ENCODE data around the gene WDR4. TPM values are rescaled to one million over a fixed set of nuclear protein-coding genes. Genes with fewer than 3 reads are reported as not detected.

Gene WDR4
- total and polyA plus RNA-seq, 9 of the 15 experiments (the other 6 are each of a cell fraction or from before 2014, with no cell fraction given) = 5.4 to 95.4 (median 32.1) TPM

GRCh38 chr21:42892931-42893755 lies 13.8 kb upstream of the WDR4 start, which contains the start of gene NDUFV3:
Gene NDUFV3 (plus strand): TSS chr21:42893309. CDS start chr21:42893334, 25 bp downstream.
- CTCF ChIA-PET (ENCODE audit: low intra/inter-chr PET ratio) = no interaction called here
- Histone ChIP-seq H3K27me3 (ENCODE audit: control insufficient read depth in 2 of 2, insufficient read depth in 2 of 2, low read length in 2 of 2) (no peaks in the 10 kb centered on the region), H4K20me1 (replicated peaks; ENCODE audit: control insufficient read depth, insufficient read depth, low read length) (no peaks in the 10 kb centered on the region), H3K27ac (ENCODE audit: extremely low read depth, low read depth, low read length) (peak within 1 kb of the TSS; percentile 75), H3K79me2 (ENCODE audit: control insufficient read depth, insufficient read depth, low read length) (peaks cover 43% of the 10 kb centered on the region), H3K9me3 (replicated peaks; ENCODE audit: control insufficient read depth, insufficient read depth, low read depth, low read length) (no peaks in the 10 kb centered on the region), H3K9ac (ENCODE audit: insufficient read depth in 1 of 2, low read depth in 2 of 2, low read length in 2 of 2) (peak within 1 kb of the TSS; percentile 83 to 100), H3K36me3 (ENCODE audit: control insufficient read depth, insufficient read depth, low read length) (peaks cover 31% of the 10 kb centered on the region), H2AFZ (ENCODE audit: low read depth, low read length) (peak within 1 kb of the TSS; percentile 94), H3K4me3 (peak within 1 kb of the TSS; percentile 88), H3K9me1 (ENCODE audit: control insufficient read depth, insufficient read depth, low read length) (no peaks in the 10 kb centered on the region), H3K4me1 (replicated peaks in 1 of 2; ENCODE audit: control insufficient read depth in 2 of 2, insufficient read depth in 2 of 2, low read length in 2 of 2) (peaks cover 10 to 11% of the 10 kb centered on the region in 2 experiments; a peak in 4 of 5 replicates), H3K4me2 (ENCODE audit: insufficient read depth, low read length) (peak within 1 kb of the TSS; percentile 97)
- 1% methylated on average over 82 of the region's 87 CpGs for WGBS (ENCODE audit: insufficient coverage, low coverage, missing lambda C conversion rate)
- DNase-seq (ENCODE audit: extremely low read depth in 1 of 4, low spot score in 3 of 4) = peak; percentile 99 to 100 (median 100)
- intact Hi-C loops (cut with micrococcal nuclease) (loop anchor here (2.0 kb wide), 1 partner anchor 82 kb away; the partner anchor contains the start of gene PKNOX1), in situ Hi-C loops (cut with MboI) (no loop called here)
- no TSS peak for BruUV-seq (replicated peaks)
- peak; percentile 94 for FAIRE-seq
- POLR2A ChIA-PET = interaction anchor here (0.5 to 4.2 kb wide), 14 partner anchors 9 to 327 kb away, joined by 3 to 22 read pairs (median 4); partner anchors contain the start of gene PKNOX1
- ATAC-seq = peak; percentile 97
- TF ChIP-seq POLR2AphosphoS2 (IDR thresholded peaks at IDR 0.05; ENCODE audit: low read length) (peak; percentile 81; the same call in 1 of the 2 replicates), YY1 (IDR thresholded peaks at IDR 0.05; ENCODE audit: borderline replicate concordance in 1 of 3, control insufficient read depth in 1 of 3, extremely low read depth in 1 of 3, insufficient read depth in 3 of 3, insufficient read length in 1 of 3, insufficient replicate concordance in 2 of 3, low read depth in 1 of 3, low read length in 2 of 3) (peak; percentile 81 to 95 (median 86)), BHLHE40 (IDR thresholded peaks at IDR 0.05; ENCODE audit: low read length) (peak; percentile 27; the same call in 1 of the 2 replicates), ZNF217 (CRISPR knock-in tag; IDR thresholded peaks at IDR 0.05) (no peak), NR2C1 (IDR thresholded peaks at IDR 0.05) (no peak), NR2C1 (tag; IDR thresholded peaks at IDR 0.05) (peak; percentile 45; the same call in 1 of the 2 replicates), ZNF354B (CRISPR knock-in tag; IDR thresholded peaks at IDR 0.05) (no peak), OTX1 (CRISPR knock-in tag; IDR thresholded peaks at IDR 0.05) (no peak), STAT5B (CRISPR knock-in tag; IDR thresholded peaks at IDR 0.05) (no peak), ZNF282 (CRISPR knock-in tag; IDR thresholded peaks at IDR 0.05) (peak; percentile 43; the same call in 1 of the 2 replicates), SREBF2 (CRISPR knock-in tag; IDR thresholded peaks at IDR 0.05) (no peak), KLF1 (tag; IDR thresholded peaks at IDR 0.05) (peak; percentile 52; the same call in 1 of the 2 replicates), CBFB (CRISPR knock-in tag; IDR thresholded peaks at IDR 0.05) (peak; percentile 80), CREM (IDR thresholded peaks at IDR 0.05; ENCODE audit: low read depth) (peak; percentile 96), USF2 (CRISPR knock-in tag; IDR thresholded peaks at IDR 0.05) (no peak)
- TF ChIP-seq, protein P1, sequence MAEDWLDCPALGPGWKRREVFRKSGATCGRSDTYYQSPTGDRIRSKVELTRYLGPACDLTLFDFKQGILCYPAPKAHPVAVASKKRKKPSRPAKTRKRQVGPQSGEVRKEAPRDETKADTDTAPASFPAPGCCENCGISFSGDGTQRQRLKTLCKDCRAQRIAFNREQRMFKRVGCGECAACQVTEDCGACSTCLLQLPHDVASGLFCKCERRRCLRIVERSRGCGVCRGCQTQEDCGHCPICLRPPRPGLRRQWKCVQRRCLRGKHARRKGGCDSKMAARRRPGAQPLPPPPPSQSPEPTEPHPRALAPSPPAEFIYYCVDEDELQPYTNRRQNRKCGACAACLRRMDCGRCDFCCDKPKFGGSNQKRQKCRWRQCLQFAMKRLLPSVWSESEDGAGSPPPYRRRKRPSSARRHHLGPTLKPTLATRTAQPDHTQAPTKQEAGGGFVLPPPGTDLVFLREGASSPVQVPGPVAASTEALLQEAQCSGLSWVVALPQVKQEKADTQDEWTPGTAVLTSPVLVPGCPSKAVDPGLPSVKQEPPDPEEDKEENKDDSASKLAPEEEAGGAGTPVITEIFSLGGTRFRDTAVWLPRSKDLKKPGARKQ (CRISPR knock-in tag; IDR thresholded peaks at IDR 0.05) = no peak
- TF ChIP-seq, protein P2, sequence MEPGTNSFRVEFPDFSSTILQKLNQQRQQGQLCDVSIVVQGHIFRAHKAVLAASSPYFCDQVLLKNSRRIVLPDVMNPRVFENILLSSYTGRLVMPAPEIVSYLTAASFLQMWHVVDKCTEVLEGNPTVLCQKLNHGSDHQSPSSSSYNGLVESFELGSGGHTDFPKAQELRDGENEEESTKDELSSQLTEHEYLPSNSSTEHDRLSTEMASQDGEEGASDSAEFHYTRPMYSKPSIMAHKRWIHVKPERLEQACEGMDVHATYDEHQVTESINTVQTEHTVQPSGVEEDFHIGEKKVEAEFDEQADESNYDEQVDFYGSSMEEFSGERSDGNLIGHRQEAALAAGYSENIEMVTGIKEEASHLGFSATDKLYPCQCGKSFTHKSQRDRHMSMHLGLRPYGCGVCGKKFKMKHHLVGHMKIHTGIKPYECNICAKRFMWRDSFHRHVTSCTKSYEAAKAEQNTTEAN (CRISPR knock-in tag; IDR thresholded peaks at IDR 0.05) = peak; percentile 82; the same call in 1 of the 2 replicates
